NCI-H510A (cell line): ENCODE data around the gene AIG1.

ENCODE experiments used
- DNase-seq: peaks from one replicate; lab custom pipeline; 2025; lab: John Stamatoyannopoulos, UW

The AIG1 gene

DNA sequence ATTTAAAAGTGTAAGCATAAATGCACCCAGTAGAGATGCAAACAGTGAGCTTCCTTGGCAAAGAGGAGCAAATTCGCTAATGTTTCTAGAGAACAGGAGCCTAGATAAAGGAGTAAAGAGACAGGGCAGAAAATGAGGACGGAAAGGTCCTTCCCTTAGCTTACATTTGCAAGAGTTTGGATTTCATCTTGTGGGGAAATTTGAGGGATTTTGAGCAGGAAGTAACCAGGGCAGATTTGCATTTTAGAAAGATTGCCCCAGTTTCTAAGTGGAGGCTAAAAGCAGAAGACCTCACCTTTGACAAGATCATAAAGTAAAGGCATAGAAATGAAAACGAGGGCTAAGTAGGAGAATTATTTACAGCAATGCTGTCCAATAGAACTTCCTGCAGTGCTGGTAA is 309.3 kb downstream of the AIG1 start:
- DNase-seq: no peak

DNA sequence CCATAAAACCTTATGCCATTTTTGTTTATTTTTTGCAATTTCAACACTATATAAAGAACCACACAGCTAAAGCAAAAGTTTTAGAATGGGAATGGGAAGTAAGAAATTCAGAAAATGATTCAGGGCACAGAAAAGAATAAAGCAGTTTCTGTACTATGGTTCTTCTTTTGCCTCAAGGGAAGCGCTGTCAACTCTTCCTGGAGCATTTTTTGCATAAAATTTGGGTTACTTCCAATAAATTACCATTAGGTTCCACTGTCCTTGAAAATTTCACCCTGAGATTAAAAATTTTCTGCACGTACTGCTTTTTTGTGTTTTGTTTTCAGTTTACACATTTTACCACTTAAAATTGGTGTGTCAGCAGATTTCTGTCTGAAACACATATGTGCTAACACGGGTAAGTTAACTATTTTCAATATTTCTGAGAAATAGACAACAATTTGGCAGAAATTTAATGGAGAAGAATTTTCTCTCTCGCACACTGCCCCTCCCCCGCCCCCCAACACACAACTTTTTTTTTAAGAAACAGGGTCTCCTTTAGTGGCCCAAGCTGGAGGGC is 310.2 kb downstream of the AIG1 start:
- no peak for DNase-seq

DNA sequence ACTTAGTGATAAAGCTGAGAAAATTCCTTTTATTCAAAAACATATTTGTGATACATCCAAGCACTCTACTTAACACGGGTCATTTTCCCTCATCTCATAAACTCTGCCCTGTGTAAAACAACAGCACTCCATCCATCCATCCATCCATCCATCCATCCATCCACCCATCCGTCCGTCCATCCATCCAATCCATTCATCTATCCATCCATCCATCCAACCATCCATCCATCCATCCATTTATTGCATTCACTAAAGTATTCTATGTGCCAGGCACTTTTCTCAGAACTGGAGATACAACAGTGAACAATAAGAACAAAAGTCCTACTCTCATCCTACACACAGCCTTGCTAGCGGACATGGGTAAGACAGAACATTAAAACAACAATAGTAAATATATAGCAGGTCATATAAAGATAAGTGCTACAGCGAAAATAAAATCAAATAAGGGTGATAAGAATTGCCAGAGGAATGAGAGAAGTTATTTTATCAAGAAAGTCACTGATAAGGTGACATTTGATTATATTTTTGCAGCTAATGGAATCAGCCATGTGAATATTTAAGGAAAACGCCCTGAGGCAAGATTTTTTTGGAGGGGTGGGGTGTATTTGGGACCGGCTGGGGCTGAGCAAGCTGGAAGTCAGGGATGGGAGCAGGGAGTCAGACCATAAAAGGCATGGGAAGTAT is 311.7 kb downstream of the AIG1 start:
- no peak for DNase-seq

DNA sequence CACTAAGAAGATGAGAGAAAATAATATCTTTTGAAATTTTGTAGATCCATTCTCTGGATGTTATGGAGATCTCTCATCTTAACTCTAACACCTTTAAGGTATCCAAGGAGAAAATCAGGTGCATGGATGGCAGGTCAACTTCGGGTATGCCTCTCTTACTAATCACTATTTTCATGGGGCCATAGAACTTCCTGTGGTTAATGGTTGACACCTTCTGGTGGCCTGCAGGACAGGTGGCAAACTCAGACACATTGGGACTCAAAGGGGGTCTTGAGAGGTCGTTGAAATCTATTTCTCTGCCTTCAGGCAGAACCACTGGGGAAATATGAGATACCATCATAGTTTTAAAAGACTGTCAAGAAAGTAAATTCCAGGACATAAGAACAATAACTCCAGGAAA is 313.3 kb downstream of the AIG1 start:
- no peak for DNase-seq

DNA sequence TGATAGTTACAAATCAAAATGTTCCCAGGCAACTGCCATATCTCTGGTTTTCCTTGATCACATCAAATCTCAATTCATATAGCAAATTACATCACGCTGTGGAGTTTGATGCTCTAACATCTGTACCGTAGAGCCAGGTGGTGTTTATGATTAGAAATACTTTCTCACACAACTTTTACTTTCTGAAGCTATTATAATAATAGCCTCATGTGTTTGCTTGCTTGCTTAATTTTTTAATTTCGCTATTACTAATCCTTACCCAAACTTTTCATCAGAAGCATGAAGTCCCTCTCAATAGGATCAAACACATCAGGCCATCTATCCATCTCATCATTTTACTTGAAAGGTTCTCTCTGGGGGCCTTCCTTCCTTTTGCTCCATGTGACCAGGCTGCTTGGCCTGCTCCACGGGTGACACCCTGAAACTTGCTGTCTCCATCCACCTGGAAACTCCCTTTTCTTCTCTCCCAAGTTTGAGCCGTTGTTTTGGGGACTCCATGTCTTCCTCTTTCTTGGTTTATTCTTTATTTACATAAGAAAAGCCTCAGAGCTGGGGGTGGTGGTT is 314.4 kb downstream of the AIG1 start:
- no peak for DNase-seq

DNA sequence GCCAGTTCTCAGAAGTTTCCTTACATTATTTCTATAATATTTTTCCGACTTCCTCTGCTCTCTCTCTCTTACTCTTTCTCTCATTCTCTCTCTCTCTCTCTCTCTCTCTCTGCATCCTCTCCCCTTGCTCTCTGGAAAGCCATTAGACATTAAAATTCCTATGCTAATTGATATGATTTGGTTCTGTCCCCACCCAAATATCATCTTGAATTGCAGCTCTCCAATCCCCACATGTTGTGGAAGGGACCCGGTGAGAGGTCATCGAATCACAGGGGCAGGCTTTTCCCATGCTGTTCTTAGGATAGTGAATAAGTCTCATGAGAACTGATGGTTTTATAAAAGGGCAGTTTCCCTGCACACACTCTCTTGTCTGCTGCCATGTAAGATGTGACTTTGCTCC is 315.7 kb downstream of the AIG1 start:
- DNase-seq: no peak

DNA sequence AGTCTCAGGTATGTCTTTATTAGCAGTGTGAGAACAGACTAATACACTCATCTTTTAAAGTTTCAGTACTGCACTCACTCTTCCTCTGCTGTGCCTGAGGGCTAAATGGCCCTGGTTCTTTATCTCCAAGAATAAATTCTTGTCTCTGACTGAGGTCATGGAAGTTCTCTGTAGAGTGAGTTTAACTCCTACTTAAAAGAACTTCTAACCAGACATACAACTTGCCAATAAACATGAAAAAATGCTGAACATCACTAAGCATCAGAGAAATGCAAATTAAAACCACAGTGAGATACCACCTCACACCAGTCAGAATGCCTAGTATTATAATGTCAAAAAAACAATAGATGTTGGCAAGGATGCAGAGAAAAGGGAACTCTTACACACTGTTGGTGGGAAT is 316.2 kb downstream of the AIG1 start:
- DNase-seq: no peak

DNA sequence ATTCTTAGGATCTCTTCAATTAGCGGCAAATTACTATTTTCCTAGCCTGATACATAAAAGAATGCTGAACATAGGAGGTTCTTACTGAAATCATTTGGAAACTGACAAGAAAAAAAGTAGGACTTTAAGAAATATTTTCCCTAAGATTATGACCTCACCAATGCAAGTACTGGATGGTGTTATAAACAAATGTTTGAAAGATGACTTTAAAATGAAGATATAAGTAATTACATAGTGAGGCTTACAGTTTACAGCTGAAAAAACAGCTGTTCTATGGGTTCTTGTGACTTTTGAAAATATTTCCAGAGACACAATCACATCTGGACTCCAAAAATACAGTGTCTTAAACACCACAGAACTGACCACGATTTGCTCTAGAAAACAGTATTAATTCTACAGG is 324.9 kb downstream of the AIG1 start:
- DNase-seq: no peak

DNA sequence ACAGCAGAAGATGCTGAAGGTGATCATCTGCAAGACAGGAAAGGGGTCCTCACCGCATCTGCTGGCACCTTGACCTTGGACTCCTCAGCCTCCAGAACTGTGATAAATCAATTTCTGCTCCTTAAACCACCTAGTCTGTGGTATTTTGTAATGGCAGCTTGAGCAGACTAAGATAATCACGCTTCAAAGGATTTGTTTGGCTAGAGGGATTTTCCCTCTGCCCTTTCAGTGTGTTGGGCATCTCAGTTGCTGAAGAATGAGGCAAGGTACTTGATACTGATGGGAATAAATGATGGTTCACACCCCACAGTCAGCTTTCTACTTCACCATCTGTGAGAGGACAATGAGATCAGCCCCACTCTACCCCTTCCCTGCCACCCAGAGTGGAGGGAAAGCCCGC is 329.6 kb downstream of the AIG1 start:
- no peak for DNase-seq
